ENCODE measurements around the gene SPATA19. TPM values are rescaled to one million over a fixed set of nuclear protein-coding genes. Genes with fewer than 3 reads are reported as not detected.

SPATA19 gene
- total and polyA plus RNA-seq, 2 of the 4 experiments (the other 2 are of a cell fraction): not detected

- in situ Hi-C loops (cut with MboI; ENCODE audit: low sequenced_read_pairs) (no loop called here), intact Hi-C loops (cut with micrococcal nuclease) (no loop called here), dilution Hi-C loops (cut with HindIII; ENCODE audit: low sequenced_read_pairs, unreplicated experiment) (no loop called here)
- Histone ChIP-seq H3K4me1 (ENCODE audit: control insufficient read depth, insufficient read depth, low read length) (no peaks in the 10 kb centered on the region), H3K9ac (ENCODE audit: low read depth, low read length) (no peak overlapping the region), H2AFZ (replicated peaks; ENCODE audit: low read length, poor library complexity) (no peak overlapping the region), H3K4me2 (ENCODE audit: low read depth, low read length) (no peak overlapping the region), H4K5ac (ENCODE audit: low read depth, low read length) (no peak overlapping the region), H4K91ac (ENCODE audit: insufficient read depth, low read depth, low read length) (no peak overlapping the region), H2BK15ac (ENCODE audit: low read depth, low read length) (no peak overlapping the region), H3K36me3 (ENCODE audit: control insufficient read depth, insufficient read depth, low read length) (no peaks in the 10 kb centered on the region), H3K56ac (ENCODE audit: extremely low read depth, insufficient read depth, low read length) (no peak overlapping the region), H3K79me1 (ENCODE audit: low read depth in 1 of 2, low read length in 2 of 2) (no peaks in the 10 kb centered on the region), H3K14ac (replicated peaks; ENCODE audit: low read depth, low read length) (no peak overlapping the region), H4K20me1 (ENCODE audit: insufficient read depth, low read length) (no peaks in the 10 kb centered on the region), H2BK5ac (ENCODE audit: low read depth, low read length, poor library complexity, severe bottlenecking) (no peak overlapping the region), H2BK20ac (ENCODE audit: low read depth, low read length) (no peak overlapping the region), H3K23ac (ENCODE audit: low read depth, low read length) (no peak overlapping the region), H2AK9ac (replicated peaks; ENCODE audit: low read depth, low read length, poor library complexity) (no peak overlapping the region), H3K27me3 (ENCODE audit: control insufficient read depth, insufficient read depth, low read length) (no peaks in the 10 kb centered on the region), H3K27ac (ENCODE audit: insufficient read depth, low read length) (no peak overlapping the region), H3K9me3 (ENCODE audit: control insufficient read depth, insufficient read depth, low read length) (peaks cover 19% of the 10 kb centered on the region), H3K4ac (ENCODE audit: low read depth, low read length) (no peak overlapping the region), H3K9me1 (ENCODE audit: insufficient read depth, low read length) (no peaks in the 10 kb centered on the region), H3K18ac (ENCODE audit: low read depth, low read length) (no peak overlapping the region), H4K8ac (ENCODE audit: low read depth in 2 of 2, low read length in 2 of 2) (no peak overlapping the region), H3K4me3 (ENCODE audit: insufficient read depth, low read depth, low read length) (no peak overlapping the region), H2BK120ac (ENCODE audit: low read depth, low read length) (no peak overlapping the region), H2AK5ac (ENCODE audit: low read depth, low read length) (no peak overlapping the region)
- no TSS peak for BruUV-seq (replicated peaks)
- ATAC-seq (ENCODE audit: low read depth) (no peak), DNase-seq (no peak)
- ChIA-PET CTCF (no interaction called here), POLR2A (ENCODE audit: unreplicated experiment) (no interaction called here)
- TF ChIP-seq CEBPB (IDR thresholded peaks at IDR 0.05; ENCODE audit: low read depth, low read length) (no peak), CHD1 (IDR thresholded peaks at IDR 0.05; ENCODE audit: low read depth, low read length) (no peak), CTCF (conservative IDR thresholded peaks at IDR 0.05; ENCODE audit: low read depth, low read length) (no peak), RCOR1 (IDR thresholded peaks at IDR 0.05; ENCODE audit: insufficient replicate concordance, low read length) (no peak), MAFK (IDR thresholded peaks at IDR 0.05; ENCODE audit: low read depth, low read length) (no peak), POLR2A (IDR thresholded peaks at IDR 0.05; ENCODE audit: low read depth, low read length) (no peak), MXI1 (IDR thresholded peaks at IDR 0.05; ENCODE audit: borderline replicate concordance, low read depth, low read length) (no peak), BHLHE40 (IDR thresholded peaks at IDR 0.05; ENCODE audit: low read depth, low read length) (no peak), NFE2L2 (IDR thresholded peaks at IDR 0.05; ENCODE audit: low read depth, low read length) (no peak), RAD21 (IDR thresholded peaks at IDR 0.05; ENCODE audit: low read length) (no peak), FOS (IDR thresholded peaks at IDR 0.05; ENCODE audit: low read depth, low read length) (no peak), RFX5 (IDR thresholded peaks at IDR 0.05; ENCODE audit: low read depth, low read length) (no peak)
- TF ChIP-seq, protein P1, sequence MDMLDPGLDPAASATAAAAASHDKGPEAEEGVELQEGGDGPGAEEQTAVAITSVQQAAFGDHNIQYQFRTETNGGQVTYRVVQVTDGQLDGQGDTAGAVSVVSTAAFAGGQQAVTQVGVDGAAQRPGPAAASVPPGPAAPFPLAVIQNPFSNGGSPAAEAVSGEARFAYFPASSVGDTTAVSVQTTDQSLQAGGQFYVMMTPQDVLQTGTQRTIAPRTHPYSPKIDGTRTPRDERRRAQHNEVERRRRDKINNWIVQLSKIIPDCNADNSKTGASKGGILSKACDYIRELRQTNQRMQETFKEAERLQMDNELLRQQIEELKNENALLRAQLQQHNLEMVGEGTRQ (IDR thresholded peaks at IDR 0.05; ENCODE audit: low read depth, low read length): no peak
- WGBS, 2 experiments (ENCODE audit: extremely low coverage in 2 of 2, insufficient read length in 1 of 2): no CpG with 5 or more reads among the region's 1 CpG
These were observed 26.8 kb upstream of the SPATA19 start for GRCh38 chr11:133872160-133872559.
